PC-9 (cell line): ENCODE results near the gene SYCE3.

Source experiments
- EZH2 ChIP-seq: fragments of 200-600 bp; sonication (generic); IDR thresholded peaks from 2 replicates; pipeline ENCODE4 v1.8.0; 2017; ENCODE audit warnings: antibody characterized with exemption, low read depth
- TF ChIP-seq, protein P1 (sequence below): fragments of 200-600 bp; sonication (generic); conservative IDR thresholded peaks from 2 replicates; pipeline ENCODE4 v1.6.1; 2017; ENCODE audit warnings: mixed run types, antibody characterized with exemption, mild to moderate bottlenecking, moderate library complexity

- TF ChIP-seq, protein P1, sequence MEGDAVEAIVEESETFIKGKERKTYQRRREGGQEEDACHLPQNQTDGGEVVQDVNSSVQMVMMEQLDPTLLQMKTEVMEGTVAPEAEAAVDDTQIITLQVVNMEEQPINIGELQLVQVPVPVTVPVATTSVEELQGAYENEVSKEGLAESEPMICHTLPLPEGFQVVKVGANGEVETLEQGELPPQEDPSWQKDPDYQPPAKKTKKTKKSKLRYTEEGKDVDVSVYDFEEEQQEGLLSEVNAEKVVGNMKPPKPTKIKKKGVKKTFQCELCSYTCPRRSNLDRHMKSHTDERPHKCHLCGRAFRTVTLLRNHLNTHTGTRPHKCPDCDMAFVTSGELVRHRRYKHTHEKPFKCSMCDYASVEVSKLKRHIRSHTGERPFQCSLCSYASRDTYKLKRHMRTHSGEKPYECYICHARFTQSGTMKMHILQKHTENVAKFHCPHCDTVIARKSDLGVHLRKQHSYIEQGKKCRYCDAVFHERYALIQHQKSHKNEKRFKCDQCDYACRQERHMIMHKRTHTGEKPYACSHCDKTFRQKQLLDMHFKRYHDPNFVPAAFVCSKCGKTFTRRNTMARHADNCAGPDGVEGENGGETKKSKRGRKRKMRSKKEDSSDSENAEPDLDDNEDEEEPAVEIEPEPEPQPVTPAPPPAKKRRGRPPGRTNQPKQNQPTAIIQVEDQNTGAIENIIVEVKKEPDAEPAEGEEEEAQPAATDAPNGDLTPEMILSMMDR, result no peak
- TF ChIP-seq EZH2, result no peak
Observed at GRCh38 chr22:50535113-50535512, 27.6 kb downstream of the SYCE3 start.
